DMS53 treated with DMSO at 0.1 percent for 48 hours (cell line): ENCODE measurements around the gene GLYAT.
"Not testable (repeated sequence)": the region's sequence is repeated elsewhere in the genome, so short reads cannot be mapped to it uniquely, and the experiment has no call there.

Experiments used
- DNase-seq: peaks from one replicate; lab custom pipeline; 2025; ENCODE audit not compliant: unreplicated experiment; lab: John Stamatoyannopoulos, UW

Gene GLYAT

DNA sequence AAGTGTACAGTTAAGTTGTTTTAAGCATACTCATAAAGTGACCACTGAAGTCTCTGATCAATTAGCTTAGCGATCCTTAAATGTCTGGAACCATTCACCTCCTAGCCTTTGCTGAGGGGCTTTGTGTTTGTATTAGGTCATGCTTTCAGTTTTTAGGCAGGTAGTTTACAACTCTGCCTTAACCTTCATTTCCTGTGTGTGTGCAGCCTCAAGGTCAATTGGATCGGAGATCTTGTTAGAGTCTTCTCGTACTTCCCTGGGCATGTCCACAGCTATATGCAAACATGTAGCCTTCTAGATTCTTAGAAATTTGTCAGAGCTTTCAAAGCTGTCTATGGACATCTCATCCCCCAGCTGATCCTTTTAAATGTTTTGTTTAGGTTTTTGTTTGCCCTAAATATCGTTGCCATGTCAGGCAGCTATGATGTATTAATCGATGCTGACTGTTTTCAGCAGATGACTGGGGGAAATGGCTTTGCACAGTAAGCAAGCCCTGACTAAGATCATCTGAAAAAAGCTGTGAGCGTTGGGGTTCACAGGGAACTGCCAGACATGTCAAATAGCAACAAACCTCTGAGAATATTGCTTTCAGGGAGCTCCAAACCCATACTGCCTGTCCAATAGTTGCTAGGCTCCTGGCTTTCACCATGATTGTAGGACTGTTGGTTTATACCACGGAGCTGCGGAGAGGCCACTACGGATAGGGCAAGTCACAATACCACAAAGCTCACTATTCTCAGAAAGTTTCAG is 45.6 kb downstream of the GLYAT start:
- DNase-seq: no peak

DNA sequence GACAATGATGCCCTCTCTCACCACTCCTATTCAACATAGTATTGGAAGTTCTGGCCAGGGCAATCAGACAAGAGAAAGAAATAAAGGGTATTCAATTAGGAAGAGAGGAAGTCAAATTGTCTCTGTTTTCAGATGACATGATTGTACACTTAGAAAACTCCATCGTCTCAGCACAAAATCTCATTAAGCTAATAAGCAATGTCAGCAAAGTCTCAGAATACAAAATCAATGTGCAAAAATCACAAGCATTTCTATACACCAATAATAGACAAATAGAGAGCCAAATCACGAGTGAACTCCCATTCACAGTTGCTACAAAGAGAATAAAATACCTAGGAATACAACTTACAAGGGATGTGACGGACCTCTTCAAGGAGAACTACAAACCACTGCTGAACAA is 49.1 kb downstream of the GLYAT start:
- DNase-seq: not testable (repeated sequence)

DNA sequence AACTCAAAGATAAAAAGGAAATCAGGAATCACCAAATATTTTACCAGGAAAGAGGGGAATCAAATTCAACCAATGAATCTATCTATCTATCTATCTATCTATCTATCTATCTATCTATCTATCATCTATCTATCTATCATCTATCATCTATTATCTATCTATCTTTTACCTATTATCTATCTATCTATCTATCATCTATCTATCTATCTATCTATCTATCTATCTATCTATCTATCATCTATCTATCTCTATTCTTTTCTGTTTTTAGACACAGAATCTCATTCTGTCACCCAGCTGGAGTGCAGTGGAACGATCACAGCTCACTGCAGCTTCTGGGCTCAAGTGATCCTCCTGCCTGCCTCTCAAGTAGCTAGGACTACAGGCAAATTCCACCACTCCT is 54.2 kb downstream of the GLYAT start:
- not testable (repeated sequence) for DNase-seq

DNA sequence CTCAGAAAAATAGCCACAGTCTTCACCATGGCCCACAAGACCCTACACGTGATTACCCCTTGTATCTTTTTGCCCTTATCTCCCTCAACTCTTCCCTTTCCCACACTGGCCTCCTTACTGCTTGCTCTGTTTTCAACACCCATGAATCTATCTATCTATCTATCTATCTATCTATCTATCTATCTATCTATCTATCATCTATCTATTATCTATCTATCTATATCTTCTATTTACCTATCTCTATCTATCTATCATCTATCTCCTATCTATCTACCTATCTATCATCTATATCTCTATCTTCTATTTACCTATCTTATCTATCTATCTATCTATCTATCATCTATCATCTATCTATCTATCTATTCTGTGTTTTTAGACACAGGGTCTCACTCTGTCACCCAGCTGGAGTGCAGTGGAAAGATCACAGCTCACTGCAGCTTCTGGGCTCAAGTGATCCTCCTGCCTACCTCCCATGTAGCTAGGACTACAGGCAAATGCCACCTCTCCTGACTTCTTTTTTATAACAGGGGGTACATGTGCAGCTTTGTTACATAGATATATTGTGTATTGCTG is 55.1 kb downstream of the GLYAT start:
- no peak for DNase-seq

DNA sequence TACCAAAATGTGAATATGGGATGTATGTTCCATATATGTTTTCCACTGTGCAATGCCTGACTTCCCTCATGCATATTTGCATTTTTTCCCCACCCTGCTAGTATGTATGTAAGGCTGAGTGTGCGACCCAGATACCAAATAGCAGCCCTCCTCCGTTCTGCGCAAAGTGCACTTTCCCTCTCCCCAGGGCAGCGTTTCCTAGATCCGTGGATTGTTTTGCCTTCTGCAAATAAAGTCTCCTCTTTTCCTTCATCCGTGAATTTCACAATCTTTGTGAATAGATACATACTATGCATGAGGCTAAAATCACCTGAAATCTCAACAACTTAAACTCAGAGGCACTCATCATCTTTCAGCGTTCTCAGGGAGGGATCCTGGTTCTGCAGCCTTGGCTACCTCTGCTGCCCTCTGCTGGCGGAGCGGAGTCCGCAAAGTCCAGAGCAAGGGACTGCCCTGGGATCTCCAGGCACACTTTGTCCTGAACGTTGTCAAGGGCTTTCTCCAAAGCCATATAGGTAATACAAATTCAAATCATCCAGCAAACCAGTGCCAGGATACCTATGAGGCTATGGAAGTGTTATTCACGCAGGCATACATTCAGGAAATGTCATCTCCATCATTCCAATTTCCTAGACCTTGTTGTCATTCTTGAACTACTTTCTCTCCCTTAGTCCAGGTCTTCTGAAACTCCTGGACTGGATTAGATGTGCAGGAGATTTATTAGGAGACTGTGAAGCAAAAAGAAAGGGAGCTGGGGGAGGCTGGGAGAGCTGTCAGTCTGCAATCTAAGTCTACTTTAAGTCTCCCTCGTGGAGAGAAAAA is 56.2 kb downstream of the GLYAT start:
- peak; percentile 13 for DNase-seq

DNA sequence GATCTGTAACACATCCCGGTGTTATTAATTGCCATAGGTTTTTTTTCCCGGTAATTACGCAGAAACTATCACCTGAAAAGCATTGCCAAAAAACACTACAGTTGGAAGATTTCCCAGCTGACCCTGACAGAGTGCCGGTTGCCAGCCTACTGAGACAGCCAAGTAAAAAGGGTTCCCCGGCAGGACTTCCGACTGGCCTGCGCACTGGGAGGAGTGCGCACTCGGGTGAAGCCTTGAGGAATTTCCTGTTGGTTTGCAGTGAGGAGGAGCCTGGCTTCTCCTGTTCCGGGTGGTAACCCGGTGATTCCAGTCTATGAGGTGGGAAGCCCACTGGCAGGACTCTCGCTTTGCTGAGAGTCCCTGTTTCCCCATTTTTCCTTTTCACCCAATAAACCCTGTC is 57.1 kb downstream of the GLYAT start:
- no peak for DNase-seq

DNA sequence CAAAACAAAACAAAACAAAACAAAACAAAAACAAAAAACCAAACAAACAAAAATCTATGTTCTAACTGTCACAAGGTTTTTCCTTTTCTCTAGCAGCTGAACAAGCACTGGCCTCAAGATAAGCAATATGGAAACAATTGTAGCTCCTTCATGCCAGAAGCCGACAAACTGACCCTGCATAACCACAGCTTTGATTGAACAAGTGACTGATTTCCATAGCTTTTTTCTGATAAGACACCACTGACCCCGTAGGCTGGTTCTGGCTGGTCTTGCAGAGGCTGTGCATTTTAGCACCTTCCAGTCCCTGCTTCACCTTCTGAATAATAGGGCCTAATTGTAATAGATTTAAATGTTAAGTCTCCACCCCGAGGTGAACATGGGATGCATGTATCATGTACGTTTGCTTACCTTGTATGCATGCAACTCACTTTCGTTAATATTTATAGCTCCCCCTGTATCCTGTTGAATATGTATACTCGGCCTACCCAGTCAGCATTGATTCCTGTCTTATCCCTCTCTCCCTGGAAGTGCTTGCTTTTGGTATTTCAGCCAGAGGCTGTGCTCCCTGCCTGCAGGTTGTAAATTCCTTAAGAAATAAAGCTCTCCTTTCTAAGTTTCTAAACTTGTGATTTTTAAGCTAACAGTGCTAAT is 59.6 kb downstream of the GLYAT start:
- no peak for DNase-seq

DNA sequence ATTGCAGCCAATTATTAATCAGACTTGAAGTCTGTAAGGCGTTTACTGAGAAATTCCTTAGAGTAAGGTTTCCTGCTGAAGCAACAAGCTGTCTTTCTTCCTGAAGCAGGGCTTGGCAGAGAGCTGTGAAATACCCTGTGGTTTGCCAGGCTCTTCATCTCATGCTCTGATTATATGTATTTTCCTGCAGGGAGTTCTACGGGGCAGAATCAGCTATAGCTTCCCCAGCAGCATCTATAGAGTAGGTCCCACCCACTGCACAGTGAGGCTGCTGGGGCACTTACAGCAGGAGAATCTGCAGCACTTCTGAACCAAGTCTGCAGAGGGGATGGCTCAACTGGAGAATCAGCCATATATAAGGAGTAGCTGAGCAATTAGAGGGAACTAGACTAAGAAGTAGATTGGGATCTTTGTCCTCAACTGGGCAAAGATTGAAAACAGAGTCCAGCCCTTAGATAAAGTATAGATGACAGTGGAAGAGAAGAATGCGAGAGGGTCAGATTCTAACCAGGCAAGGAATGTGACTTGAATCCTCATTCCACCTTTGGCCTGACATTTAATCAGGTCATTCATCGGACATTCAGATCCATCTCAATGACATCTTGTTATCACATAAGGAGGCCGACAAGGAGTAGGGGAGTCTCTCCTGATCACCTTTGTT is 71.7 kb downstream of the GLYAT start:
- DNase-seq: no peak

DNA sequence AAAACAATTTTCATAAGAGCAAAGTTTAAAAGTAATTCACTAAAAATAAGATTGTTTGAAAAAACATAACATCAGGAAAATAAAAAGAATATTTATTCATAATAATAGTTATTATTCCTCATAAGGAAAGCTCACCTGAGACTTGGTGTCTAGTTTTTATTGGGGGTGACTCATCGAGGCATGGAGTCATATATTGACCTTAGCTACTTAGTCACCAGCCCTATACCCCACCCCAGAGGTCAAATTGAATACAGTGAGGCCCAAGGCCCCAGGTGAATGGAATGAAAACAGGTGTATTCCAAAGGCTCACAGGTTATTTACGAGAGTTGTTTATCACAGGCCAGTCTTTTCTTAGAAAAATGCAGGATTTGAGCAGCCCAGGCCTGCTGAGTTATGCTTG is 72.3 kb downstream of the GLYAT start:
- peak; percentile 9 for DNase-seq
